IMR-90 (cell line): Measurements from ENCODE around the gene FGD3. TPM values are rescaled to one million over a fixed set of nuclear protein-coding genes. Genes with fewer than 3 reads are reported as not detected.

ENCODE experiments used
- ATAC-seq: fragments of 200-7000 bp; cut with Tn5 transposase; 2 replicates; pipeline ENCODE4 v1.9.1; 2020; ENCODE audit warnings: low read depth, mild to moderate bottlenecking, moderate library complexity
- BruUV-seq: library from RNA; stranded (reverse); fragments of 400-500 nt; replicated peaks from 2 replicates; lab custom pipeline; 2021; lab: Mats Ljungman, UMichigan
- CTCF ChIA-PET: fragments of 300-600 bp; formaldehyde crosslinking; extraction: SDS; loops from one replicate; lab custom pipeline; 2021; ENCODE audit warnings: antibody characterized with exemption; lab: Yijun Ruan, JAX
- POLR2A ChIA-PET: fragments of 300-600 bp; sonication (Branson Sonifier 250); formaldehyde crosslinking; loops from one replicate; lab custom pipeline; 2022; ENCODE audit warnings: antibody characterized with exemption; ENCODE audit not compliant: unreplicated experiment; lab: Charles Lee
- DNase-seq: peaks from one replicate; pipeline ENCODE4 v3.0.0; 2013
- H2AFZ ChIP-seq: replicated peaks from 2 replicates; pipeline ENCODE3; 2013; ENCODE audit warnings: low read length, mild to moderate bottlenecking; ENCODE audit not compliant: poor library complexity
- H2AK5ac ChIP-seq: 2 replicates; pipeline ENCODE4 v1.6.1; 2013; ENCODE audit warnings: low read depth, low read length, inconsistent platforms
- H2AK9ac ChIP-seq: replicated peaks from 2 replicates; pipeline ENCODE3; 2013; ENCODE audit warnings: mild to moderate bottlenecking, low read depth, low read length, moderate library complexity; ENCODE audit not compliant: poor library complexity
- H2BK120ac ChIP-seq: 2 replicates; pipeline ENCODE4 v1.6.1; 2013; ENCODE audit warnings: low read depth, low read length, inconsistent platforms
- H2BK15ac ChIP-seq: 3 replicates; pipeline ENCODE4 v1.6.1; 2013; ENCODE audit warnings: low read depth, low read length, inconsistent platforms
- H2BK20ac ChIP-seq: 2 replicates; pipeline ENCODE4 v1.6.1; 2013; ENCODE audit warnings: low read depth, mild to moderate bottlenecking, inconsistent platforms, low read length, moderate library complexity
- H2BK5ac ChIP-seq: 2 replicates; pipeline ENCODE4 v1.6.1; 2013; ENCODE audit warnings: mild to moderate bottlenecking, low read depth, low read length, inconsistent platforms; ENCODE audit not compliant: poor library complexity, severe bottlenecking
- H3K14ac ChIP-seq: replicated peaks from 2 replicates; pipeline ENCODE4 v1.6.1; 2013; ENCODE audit warnings: low read depth, low read length, inconsistent platforms
- H3K18ac ChIP-seq: 2 replicates; pipeline ENCODE4 v1.6.1; 2013; ENCODE audit warnings: low read depth, low read length, control low read depth
- H3K23ac ChIP-seq: 2 replicates; pipeline ENCODE4 v1.6.1; 2013; ENCODE audit warnings: low read depth, low read length, inconsistent platforms
- H3K27ac ChIP-seq: 2 replicates; pipeline ENCODE4 v1.5.1; 2013; ENCODE audit warnings: mild to moderate bottlenecking, control low read depth, low read length; ENCODE audit not compliant: insufficient read depth
- H3K27me3 ChIP-seq: 2 replicates; pipeline ENCODE4 v1.6.1; 2013; ENCODE audit warnings: low read length; ENCODE audit not compliant: control insufficient read depth, insufficient read depth
- H3K36me3 ChIP-seq: 2 replicates; pipeline ENCODE4 v1.6.1; 2013; ENCODE audit warnings: low read length, mixed read lengths; ENCODE audit not compliant: control insufficient read depth, insufficient read depth
- H3K4ac ChIP-seq: 2 replicates; pipeline ENCODE4 v1.6.1; 2013; ENCODE audit warnings: low read depth, low read length, inconsistent platforms
- H3K4me1 ChIP-seq: 2 replicates; pipeline ENCODE4 v1.6.1; 2013; ENCODE audit warnings: low read length, mixed read lengths; ENCODE audit not compliant: control insufficient read depth, insufficient read depth
- H3K4me2 ChIP-seq: 2 replicates; pipeline ENCODE4 v1.6.1; 2013; ENCODE audit warnings: low read depth, mild to moderate bottlenecking, control low read depth, low read length, moderate library complexity
- H3K4me3 ChIP-seq: 2 replicates; pipeline ENCODE4 v1.5.1; 2013; ENCODE audit warnings: low read depth, mild to moderate bottlenecking, control low read depth, low read length, moderate library complexity; ENCODE audit not compliant: insufficient read depth
- H3K56ac ChIP-seq: 2 replicates; pipeline ENCODE4 v1.6.1; 2013; ENCODE audit warnings: low read length, inconsistent platforms; ENCODE audit not compliant: insufficient read depth; ENCODE audit errors: extremely low read depth
- H3K79me1 ChIP-seq, 2 experiments: 2 replicates each; pipeline ENCODE4 v1.6.1; 2013; ENCODE audit warnings: low read length in 2 of 2, inconsistent platforms in 1 of 2, low read depth in 1 of 2
- H3K9ac ChIP-seq: 2 replicates; pipeline ENCODE4 v1.6.1; 2013; ENCODE audit warnings: low read depth, low read length, control low read depth
- H3K9me1 ChIP-seq: 2 replicates; pipeline ENCODE4 v1.6.1; 2013; ENCODE audit warnings: low read length, inconsistent platforms; ENCODE audit not compliant: insufficient read depth
- H3K9me3 ChIP-seq: 2 replicates; pipeline ENCODE4 v1.6.1; 2013; ENCODE audit warnings: low read length; ENCODE audit not compliant: control insufficient read depth, insufficient read depth
- H4K20me1 ChIP-seq: 2 replicates; pipeline ENCODE4 v1.6.1; 2013; ENCODE audit warnings: low read length, inconsistent platforms; ENCODE audit not compliant: insufficient read depth
- H4K5ac ChIP-seq: 2 replicates; pipeline ENCODE4 v1.6.1; 2013; ENCODE audit warnings: mild to moderate bottlenecking, low read depth, low read length, control low read depth
- H4K8ac ChIP-seq, 2 experiments: 2 replicates each; pipeline ENCODE4 v1.6.1; 2013; ENCODE audit warnings: low read depth in 2 of 2, low read length in 2 of 2, control low read depth in 1 of 2, inconsistent platforms in 1 of 2
- H4K91ac ChIP-seq: 2 replicates; pipeline ENCODE4 v1.6.1; 2013; ENCODE audit warnings: low read depth, low read length, inconsistent platforms; ENCODE audit not compliant: insufficient read depth
- BHLHE40 ChIP-seq: fragments of 150-350 bp; IDR thresholded peaks from 2 replicates; pipeline ENCODE4 v1.6.1; 2016; ENCODE audit warnings: mild to moderate bottlenecking, low read depth, low read length
- CEBPB ChIP-seq: IDR thresholded peaks from 2 replicates; pipeline ENCODE4 v1.6.1; 2012; ENCODE audit warnings: low read depth, low read length, improper control_type of control experiment
- CHD1 ChIP-seq: IDR thresholded peaks from 2 replicates; pipeline ENCODE4 v1.6.1; 2012; ENCODE audit warnings: low read depth, low read length, improper control_type of control experiment
- FOS ChIP-seq: fragments of 150-350 bp; IDR thresholded peaks from 2 replicates; pipeline ENCODE4 v1.6.1; 2016; ENCODE audit warnings: low read depth, low read length
- MAFK ChIP-seq: IDR thresholded peaks from 2 replicates; pipeline ENCODE4 v1.6.1; 2012; ENCODE audit warnings: low read depth, low read length, improper control_type of control experiment
- MXI1 ChIP-seq: IDR thresholded peaks from 2 replicates; pipeline ENCODE4 v1.6.1; 2012; ENCODE audit warnings: low read depth, mild to moderate bottlenecking, low read length, moderate library complexity, borderline replicate concordance
- NFE2L2 ChIP-seq: fragments of 150-350 bp; IDR thresholded peaks from 2 replicates; pipeline ENCODE4 v1.6.1; 2016; ENCODE audit warnings: low read depth, mild to moderate bottlenecking, low read length
- POLR2A ChIP-seq: IDR thresholded peaks from 2 replicates; pipeline ENCODE4 v1.6.1; 2012; ENCODE audit warnings: mild to moderate bottlenecking, low read depth, low read length
- RAD21 ChIP-seq: IDR thresholded peaks from 2 replicates; pipeline ENCODE4 v1.6.1; 2012; ENCODE audit warnings: low read length, improper control_type of control experiment
- RCOR1 ChIP-seq: IDR thresholded peaks from 2 replicates; pipeline ENCODE4 v1.6.1; 2012; ENCODE audit warnings: mild to moderate bottlenecking, low read length, improper control_type of control experiment; ENCODE audit not compliant: insufficient replicate concordance
- RFX5 ChIP-seq: IDR thresholded peaks from 2 replicates; pipeline ENCODE4 v1.8.0; 2012; ENCODE audit warnings: low read depth, mild to moderate bottlenecking, low read length, moderate library complexity
- SMC3 ChIP-seq: fragments of 150-350 bp; IDR thresholded peaks from 2 replicates; pipeline ENCODE4 v1.6.1; 2016; ENCODE audit warnings: low read depth, mild to moderate bottlenecking, antibody characterized with exemption, low read length, moderate library complexity
- WGBS, 2 experiments: methylation state at CpG; one replicate each; pipeline versions ENCODE4 v1.1.5 to v1.1.7; 2013; ENCODE audit warnings: missing lambda C conversion rate in 2 of 2; ENCODE audit not compliant: insufficient read length in 1 of 2; ENCODE audit errors: extremely low coverage in 2 of 2; 5-methylcytosine and 5-hydroxymethylcytosine counted together
- dilution Hi-C: fragments of 300-500 bp; cut with HindIII; formaldehyde crosslinking; loops from one replicate; pipeline ENCODE4 v1.14.3; 2018; ENCODE audit warnings: low sequenced_read_pairs; ENCODE audit not compliant: unreplicated experiment
- in situ Hi-C: fragments of 300-500 bp; cut with MboI; formaldehyde crosslinking; loops from 3 replicates; pipeline ENCODE4 v1.14.3; 2019; ENCODE audit warnings: low sequenced_read_pairs, inconsistent platforms, mixed read lengths
- intact Hi-C: fragments of 100-400 bp; cut with micrococcal nuclease; formaldehyde crosslinking; loops from 2 replicates; pipeline ENCODE4 v1.10.0; 2022
- polyA plus RNA-seq, 3 experiments: library from polyadenylated mRNA; depleted of rRNA; stranded (reverse); fragments of >200 nt; gene quantifications; 2 replicates each; pipeline ENCODE4 v1.2.3, GENCODE V29; 2012; ENCODE audit warnings: low replicate concordance in 1 of 3
- total RNA-seq: library from RNA; depleted of rRNA; stranded (reverse); fragments of >200 nt; gene quantifications from 2 replicates; pipeline ENCODE4 v1.2.3, GENCODE V29; 2012
- TF ChIP-seq, protein P1 (sequence below): conservative IDR thresholded peaks from 2 replicates; pipeline ENCODE4 v1.5.1; 2012; ENCODE audit warnings: mild to moderate bottlenecking, low read depth, low read length, improper control_type of control experiment
- TF ChIP-seq, protein P2 (sequence below): fragments of 150-350 bp; IDR thresholded peaks from 2 replicates; pipeline ENCODE4 v1.6.1; 2017; ENCODE audit warnings: mild to moderate bottlenecking, antibody characterized with exemption, low read length, low read depth
- TF ChIP-seq, protein P3 (sequence below): fragments of 150-350 bp; IDR thresholded peaks from 2 replicates; pipeline ENCODE4 v1.6.1; 2016; ENCODE audit warnings: low read depth, mild to moderate bottlenecking, low read length, moderate library complexity, borderline replicate concordance

Gene FGD3
- total and polyA plus RNA-seq, 2 of the 4 experiments (the other 2 are of a cell fraction), result not detected

- no peak for TF ChIP-seq MAFK
These were observed 102.2 kb downstream of the FGD3 start (continued) for GRCh38 chr9:93049491-93049890.

DNA sequence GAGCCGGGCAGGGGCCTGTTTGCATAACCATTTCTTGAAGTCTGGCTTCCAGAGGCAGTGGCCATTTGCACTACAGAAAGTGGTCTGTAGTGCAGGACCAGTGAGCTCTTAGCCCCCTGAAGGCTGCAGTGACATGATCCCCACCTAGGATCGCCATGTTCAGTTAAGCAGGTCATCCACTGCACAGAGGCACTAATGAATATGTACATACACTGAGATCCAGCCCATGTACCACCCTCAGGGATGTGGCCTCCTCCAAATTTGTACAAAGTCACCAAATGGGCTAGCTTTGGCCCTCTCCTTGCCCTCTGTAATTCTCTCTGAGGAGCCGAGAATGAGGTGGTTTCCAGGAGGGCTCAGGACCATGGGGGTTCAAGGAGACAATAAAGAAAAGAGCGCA lies 102.9 kb downstream of the FGD3 start:
- POLR2A ChIA-PET, result no interaction called here
- H3K4ac ChIP-seq, result no peak overlapping the region
- H2AK5ac ChIP-seq, result no peak overlapping the region
- peaks cover 25% of the 10 kb centered on the region for H3K27me3 ChIP-seq
- H3K56ac ChIP-seq, result no peak overlapping the region
- ATAC-seq, result no peak
- no peaks in the 10 kb centered on the region for H3K9me1 ChIP-seq
- intact Hi-C loops (no loop called here), in situ Hi-C loops (no loop called here), dilution Hi-C loops (no loop called here)
- H3K4me2 ChIP-seq, result no peak overlapping the region
- H4K5ac ChIP-seq, result no peak overlapping the region
- no peak overlapping the region for H2AFZ ChIP-seq
- H2BK120ac ChIP-seq, result no peak overlapping the region
- no peak overlapping the region for H4K8ac ChIP-seq
- 70% methylated on average over 2 of the region's 4 CpGs; no CpG with 5 or more reads in 1 of the 2 experiments for WGBS, 2 experiments
- no peak overlapping the region for H4K91ac ChIP-seq
- no peak overlapping the region for H3K18ac ChIP-seq
- no peak overlapping the region for H3K14ac ChIP-seq
- H3K23ac ChIP-seq, result no peak overlapping the region
- no peak overlapping the region for H2AK9ac ChIP-seq
- no peaks in the 10 kb centered on the region for H3K4me1 ChIP-seq
- H2BK20ac ChIP-seq, result no peak overlapping the region
- DNase-seq, result no peak
- H3K9ac ChIP-seq, result no peak overlapping the region
- CTCF ChIA-PET, result no interaction called here
- no peak overlapping the region for H3K4me3 ChIP-seq
- H2BK5ac ChIP-seq, result no peak overlapping the region
- no peaks in the 10 kb centered on the region for H3K79me1 ChIP-seq
- no peak overlapping the region for H2BK15ac ChIP-seq
- no peaks in the 10 kb centered on the region for H3K36me3 ChIP-seq
- BruUV-seq, result no TSS peak
- H3K27ac ChIP-seq, result no peak overlapping the region
- no peaks in the 10 kb centered on the region; the same call in 1 of the 2 replicates for H3K9me3 ChIP-seq
- H4K20me1 ChIP-seq, result no peaks in the 10 kb centered on the region
- no peak for TF ChIP-seq CEBPB
- TF ChIP-seq, protein P1, sequence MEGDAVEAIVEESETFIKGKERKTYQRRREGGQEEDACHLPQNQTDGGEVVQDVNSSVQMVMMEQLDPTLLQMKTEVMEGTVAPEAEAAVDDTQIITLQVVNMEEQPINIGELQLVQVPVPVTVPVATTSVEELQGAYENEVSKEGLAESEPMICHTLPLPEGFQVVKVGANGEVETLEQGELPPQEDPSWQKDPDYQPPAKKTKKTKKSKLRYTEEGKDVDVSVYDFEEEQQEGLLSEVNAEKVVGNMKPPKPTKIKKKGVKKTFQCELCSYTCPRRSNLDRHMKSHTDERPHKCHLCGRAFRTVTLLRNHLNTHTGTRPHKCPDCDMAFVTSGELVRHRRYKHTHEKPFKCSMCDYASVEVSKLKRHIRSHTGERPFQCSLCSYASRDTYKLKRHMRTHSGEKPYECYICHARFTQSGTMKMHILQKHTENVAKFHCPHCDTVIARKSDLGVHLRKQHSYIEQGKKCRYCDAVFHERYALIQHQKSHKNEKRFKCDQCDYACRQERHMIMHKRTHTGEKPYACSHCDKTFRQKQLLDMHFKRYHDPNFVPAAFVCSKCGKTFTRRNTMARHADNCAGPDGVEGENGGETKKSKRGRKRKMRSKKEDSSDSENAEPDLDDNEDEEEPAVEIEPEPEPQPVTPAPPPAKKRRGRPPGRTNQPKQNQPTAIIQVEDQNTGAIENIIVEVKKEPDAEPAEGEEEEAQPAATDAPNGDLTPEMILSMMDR, result no peak
- TF ChIP-seq MAFK, result no peak
- no peak for TF ChIP-seq CHD1
- TF ChIP-seq NFE2L2, result no peak
- TF ChIP-seq BHLHE40, result no peak
- no peak for TF ChIP-seq RFX5
- no peak for TF ChIP-seq FOS
- TF ChIP-seq SMC3, result no peak
- TF ChIP-seq, protein P2, sequence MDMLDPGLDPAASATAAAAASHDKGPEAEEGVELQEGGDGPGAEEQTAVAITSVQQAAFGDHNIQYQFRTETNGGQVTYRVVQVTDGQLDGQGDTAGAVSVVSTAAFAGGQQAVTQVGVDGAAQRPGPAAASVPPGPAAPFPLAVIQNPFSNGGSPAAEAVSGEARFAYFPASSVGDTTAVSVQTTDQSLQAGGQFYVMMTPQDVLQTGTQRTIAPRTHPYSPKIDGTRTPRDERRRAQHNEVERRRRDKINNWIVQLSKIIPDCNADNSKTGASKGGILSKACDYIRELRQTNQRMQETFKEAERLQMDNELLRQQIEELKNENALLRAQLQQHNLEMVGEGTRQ, result no peak
- TF ChIP-seq, protein P3, sequence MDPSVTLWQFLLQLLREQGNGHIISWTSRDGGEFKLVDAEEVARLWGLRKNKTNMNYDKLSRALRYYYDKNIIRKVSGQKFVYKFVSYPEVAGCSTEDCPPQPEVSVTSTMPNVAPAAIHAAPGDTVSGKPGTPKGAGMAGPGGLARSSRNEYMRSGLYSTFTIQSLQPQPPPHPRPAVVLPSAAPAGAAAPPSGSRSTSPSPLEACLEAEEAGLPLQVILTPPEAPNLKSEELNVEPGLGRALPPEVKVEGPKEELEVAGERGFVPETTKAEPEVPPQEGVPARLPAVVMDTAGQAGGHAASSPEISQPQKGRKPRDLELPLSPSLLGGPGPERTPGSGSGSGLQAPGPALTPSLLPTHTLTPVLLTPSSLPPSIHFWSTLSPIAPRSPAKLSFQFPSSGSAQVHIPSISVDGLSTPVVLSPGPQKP, result no peak
- TF ChIP-seq POLR2A, result no peak
- no peak for TF ChIP-seq RCOR1
- TF ChIP-seq RAD21, result no peak
- TF ChIP-seq MXI1, result no peak
